Ovary (tissue), 9 donors: ENCODE measurements around the gene ISCA2. TPM values are rescaled to one million over a fixed set of nuclear protein-coding genes. Genes with fewer than 3 reads are reported as not detected.
A peak's percentile ranks its signal among the peaks of the same experiment; 100 is the strongest.

Source experiments
- DNase-seq, 5 donors: peaks; one replicate each; pipeline ENCODE4 v3.0.0-alpha.2; 2019 to 2020
- H3K27ac ChIP-seq, 2 donors: fragments of 200-600 bp; one replicate each; pipeline versions ENCODE4 v1.5.1 to v1.8.0; 2019 to 2022
- H3K27me3 ChIP-seq: fragments of 200-600 bp; one replicate; pipeline ENCODE4 v1.8.0; 2022
- H3K36me3 ChIP-seq: fragments of 200-600 bp; sonication (generic); one replicate; pipeline ENCODE4 v1.5.1; 2019
- H3K4me1 ChIP-seq: one replicate; pipeline ENCODE4 v1.8.1; 2013; ENCODE audit warnings: mild to moderate bottlenecking, moderate library complexity; ENCODE audit not compliant: insufficient read depth
- H3K4me3 ChIP-seq: fragments of 200-600 bp; sonication (generic); one replicate; pipeline ENCODE4 v1.5.1; 2017
- H3K9me3 ChIP-seq, 2 donors: fragments of 200-600 bp in 1 of 2; sonication (generic) in 1 of 2; one replicate each; pipeline versions ENCODE4 v1.5.1 to v1.8.1; 2013 to 2019; ENCODE audit warnings: mild to moderate bottlenecking in 1 of 2, moderate library complexity in 1 of 2
- CTCF ChIP-seq, 3 donors: fragments of 450-650 bp in 2 of 3; fragments of 200-600 bp in 1 of 3; IDR thresholded peaks; one replicate each; pipeline versions ENCODE4 v1.5.1 to v1.8.0; 2016 to 2022; ENCODE audit warnings: antibody characterized with exemption in 3 of 3, mild to moderate bottlenecking in 1 of 3
- EP300 ChIP-seq: sonication (generic); formaldehyde crosslinking; IDR thresholded peaks from one replicate; pipeline ENCODE4 v1.6.1; 2017; ENCODE audit warnings: antibody characterized with exemption
- POLR2A ChIP-seq: fragments of 450-650 bp; IDR thresholded peaks from one replicate; pipeline ENCODE4 v1.6.1; 2017; ENCODE audit warnings: antibody characterized with exemption, mild to moderate bottlenecking, moderate library complexity
- WGBS, 3 donors: extraction: QIAGEN DNeasy Blood & Tissue Kit in 1 of 3; methylation state at CpG; one replicate each; pipeline versions ENCODE4 v1.1.5 to v1.1.7; 2013 to 2017; 5-methylcytosine and 5-hydroxymethylcytosine counted together
- intact Hi-C, 4 donors: fragments of 100-400 bp; cut with DNase I; formaldehyde crosslinking; loops; one replicate each; pipeline versions ENCODE4 v1.11.0 to v1.15.1; 2022 to 2023
- polyA plus RNA-seq, 2 donors: library from polyadenylated mRNA; stranded (reverse); fragments of 200-250 nt in 1 of 2; fragments of 350-450 nt in 1 of 2; fragmentation: Illumina TruSeq in 1 of 2; extraction: RNeasy Lipid Tissue Mini Kit (QIAGEN cat#74804) in 1 of 2; gene quantifications; one replicate each; pipeline ENCODE4 v1.2.3, GENCODE V29; 2013 to 2014
- total RNA-seq, 7 donors: library from RNA; depleted of rRNA in 2 of 7; stranded (reverse); fragments of >200 nt in 2 of 7; fragmentation: NEBNext Ultra II Directional in 3 of 7; extraction: Animal tissue kit (Norgen Biotek cat#: 25700) in 3 of 7; gene quantifications; one replicate each; pipeline versions ENCODE4 v1.1.0 to v1.2.4, GENCODE V29; 2016 to 2023
- donor health status: DM: no; HTN: no; CAD: no; lungs with moderate emphysema.
- donor health status: DM: no; HTN: no; CAD: no.
- donor health status: Bipolar disorder and iron deficiency.
- donor health status: DM: yes; HTN: yes; CAD: no.
- donor health status: DM: no; HTN: no; CAD: no.
- donor health status: DM: yes; HTN: yes; CAD: no.

The ISCA2 gene
- total and polyA plus RNA-seq, 9 donors, result 11.7 to 47.4 (median 26.9) TPM

- Histone ChIP-seq H3K27me3 (no peaks in the 10 kb centered on the region), H3K36me3 (no peaks in the 10 kb centered on the region), H3K27ac (no peak overlapping the region), H3K4me1 (no peaks in the 10 kb centered on the region), H3K4me3 (no peak overlapping the region), H3K9me3 (no peaks in the 10 kb centered on the region)
- DNase-seq, result peak in 1 of 5 donors; percentile 19
- TF ChIP-seq CTCF (IDR thresholded peaks at IDR 0.05), result no peak
- TF ChIP-seq EP300, result no peak
- intact Hi-C loops, result no loop called here
- 79 to 86% (median 82%) methylated on average over 4 of the region's 4 CpGs for WGBS, 3 donors
Observed at GRCh38 chr14:74545386-74545785, 51.8 kb downstream of the ISCA2 start.

GRCh38 chr14:74546416-74546815, 52.9 kb downstream of the ISCA2 start:
- H3K36me3 ChIP-seq, result no peaks in the 10 kb centered on the region
- no peaks in the 10 kb centered on the region for H3K9me3 ChIP-seq
- H3K27me3 ChIP-seq, result no peaks in the 10 kb centered on the region
- H3K4me3 ChIP-seq, result no peak overlapping the region
- no peak overlapping the region for H3K27ac ChIP-seq
- DNase-seq, result no peak
- TF ChIP-seq POLR2A, result no peak
- no peak for TF ChIP-seq CTCF (IDR thresholded peaks at IDR 0.05)
- no peak for TF ChIP-seq EP300
- 71 to 76% (median 72%) methylated on average over 11 of the region's 11 CpGs for WGBS, 3 donors
- no peaks in the 10 kb centered on the region for H3K4me1 ChIP-seq
- intact Hi-C loops, result no loop called here

Other genes starting within 250 kb of the ISCA2 start
- gene ABCD4, start 190.8 kb upstream of the ISCA2 start, total RNA-seq, result 10 to 100 TPM; 42.2 to 54.4 (median 45.8) TPM
- gene ABCD4, start 190.8 kb upstream of the ISCA2 start, polyA plus RNA-seq, result 10 to 100 TPM; 33.5 to 50.5 TPM
- under 1 TPM in 1 of 7 donors, not detected in 6; 0.23 TPM for gene VRTN, start 145.3 kb upstream of the ISCA2 start, total RNA-seq
- under 1 TPM in 1 of 2 donors, not detected in 1; 0.19 TPM for gene VRTN, start 145.3 kb upstream of the ISCA2 start, polyA plus RNA-seq
- gene SYNDIG1L, start 67.6 kb upstream of the ISCA2 start, total RNA-seq, result under 1 TPM in 5 of 7 donors, not detected in 2; 0.10 to 0.35 (median 0.28) TPM
- gene SYNDIG1L, start 67.6 kb upstream of the ISCA2 start, polyA plus RNA-seq, result under 1 TPM; 0.12 to 0.28 TPM
- gene NPC2, start 460 bp upstream of the ISCA2 start, total RNA-seq, result 100 to 1,000 TPM; 175 to 422 (median 222) TPM
- gene NPC2, start 460 bp upstream of the ISCA2 start, polyA plus RNA-seq, result 100 to 1,000 TPM; 329 to 506 TPM
- 10 to 100 TPM; 31.4 to 85.0 (median 61.7) TPM for gene LTBP2, start 118.5 kb downstream of the ISCA2 start, total RNA-seq
- gene LTBP2, start 118.5 kb downstream of the ISCA2 start, polyA plus RNA-seq, result 10 to 100 TPM; 32.2 to 37.8 TPM
- gene AREL1, start 219.3 kb downstream of the ISCA2 start, total RNA-seq, result 10 to 100 TPM; 14.8 to 38.1 (median 26.5) TPM
- gene AREL1, start 219.3 kb downstream of the ISCA2 start, polyA plus RNA-seq, result 10 to 100 TPM in 1 of 2 donors, 1 to 10 TPM in 1; 8.2 to 24.0 TPM
- gene FCF1, start 219.4 kb downstream of the ISCA2 start, total RNA-seq, result 10 to 100 TPM; 19.8 to 60.8 (median 43.1) TPM
- gene FCF1, start 219.4 kb downstream of the ISCA2 start, polyA plus RNA-seq, result 10 to 100 TPM; 31.5 to 57.6 TPM